ENCODE measurements around the gene TLN1.

Gene TLN1

GRCh38 chr9:35683323-35683722, 48.7 kb downstream of the TLN1 start:
- DNase-seq: no peak

- no peak for DNase-seq
These were observed 49.3 kb downstream of the TLN1 start for GRCh38 chr9:35682520-35683315.

- no peak for DNase-seq
These were observed 49.9 kb downstream of the TLN1 start for GRCh38 chr9:35682051-35682450.

GRCh38 chr9:35681341-35682002, 50.5 kb downstream of the TLN1 start:
- DNase-seq: no peak

- no peak for DNase-seq
These were observed 51.5 kb downstream of the TLN1 start for GRCh38 chr9:35680331-35681105.

GRCh38 chr9:35679766-35680330, 52.1 kb downstream of the TLN1 start:
- DNase-seq: no peak

GRCh38 chr9:35679091-35679490, 52.9 kb downstream of the TLN1 start:
- no peak for DNase-seq

- DNase-seq: peak; percentile 11
These were observed 56.1 kb downstream of the TLN1 start for GRCh38 chr9:35675732-35676392.

- DNase-seq: no peak
These were observed 56.8 kb downstream of the TLN1 start for GRCh38 chr9:35675204-35675603.

GRCh38 chr9:35674025-35674361, 58.0 kb downstream of the TLN1 start:
- DNase-seq: no peak

- no peak for DNase-seq
These were observed 58.6 kb downstream of the TLN1 start, which contains the start of gene CA9 for GRCh38 chr9:35673132-35674024. CA9 (plus strand) TSS chr9:35673928; CDS start chr9:35673960, 32 bp downstream.

- DNase-seq: no peak
These were observed 62.5 kb downstream of the TLN1 start for GRCh38 chr9:35669331-35670145.

- no peak for DNase-seq
These were observed 64.1 kb downstream of the TLN1 start for GRCh38 chr9:35667939-35668338.

GRCh38 chr9:35666549-35666948, 65.4 kb downstream of the TLN1 start:
- no peak for DNase-seq

- DNase-seq: no peak
These were observed 66.0 kb downstream of the TLN1 start for GRCh38 chr9:35666045-35666444.

- no peak for DNase-seq
These were observed 66.5 kb downstream of the TLN1 start for GRCh38 chr9:35665471-35665818.

GRCh38 chr9:35664531-35665470, 67.2 kb downstream of the TLN1 start, which contains the start of gene ARHGEF39:
ARHGEF39 (minus strand) TSS chr9:35665195; CDS start chr9:35665169, 26 bp downstream.
- DNase-seq: peak; percentile 56

- DNase-seq: no peak
These were observed 69.6 kb downstream of the TLN1 start for GRCh38 chr9:35662437-35662836.

GRCh38 chr9:35661756-35662350, 70.1 kb downstream of the TLN1 start:
- DNase-seq: peak; percentile 55

Measured in CD4-positive, alpha-beta T cell treated with Interferon gamma for 1 hour (primary cell).